HG03432 (cell line): ENCODE results near the gene EHBP1.
A peak's percentile ranks its signal among the peaks of the same experiment; 100 is the strongest.

ENCODE experiments used
- ATAC-seq: cut with Tn5 transposase; IDR thresholded peaks from one replicate; pipeline ENCODE4 v1.9.1; 2021; ENCODE audit warnings: mild to moderate bottlenecking, moderate library complexity; ENCODE audit not compliant: unreplicated experiment

Gene EHBP1

DNA sequence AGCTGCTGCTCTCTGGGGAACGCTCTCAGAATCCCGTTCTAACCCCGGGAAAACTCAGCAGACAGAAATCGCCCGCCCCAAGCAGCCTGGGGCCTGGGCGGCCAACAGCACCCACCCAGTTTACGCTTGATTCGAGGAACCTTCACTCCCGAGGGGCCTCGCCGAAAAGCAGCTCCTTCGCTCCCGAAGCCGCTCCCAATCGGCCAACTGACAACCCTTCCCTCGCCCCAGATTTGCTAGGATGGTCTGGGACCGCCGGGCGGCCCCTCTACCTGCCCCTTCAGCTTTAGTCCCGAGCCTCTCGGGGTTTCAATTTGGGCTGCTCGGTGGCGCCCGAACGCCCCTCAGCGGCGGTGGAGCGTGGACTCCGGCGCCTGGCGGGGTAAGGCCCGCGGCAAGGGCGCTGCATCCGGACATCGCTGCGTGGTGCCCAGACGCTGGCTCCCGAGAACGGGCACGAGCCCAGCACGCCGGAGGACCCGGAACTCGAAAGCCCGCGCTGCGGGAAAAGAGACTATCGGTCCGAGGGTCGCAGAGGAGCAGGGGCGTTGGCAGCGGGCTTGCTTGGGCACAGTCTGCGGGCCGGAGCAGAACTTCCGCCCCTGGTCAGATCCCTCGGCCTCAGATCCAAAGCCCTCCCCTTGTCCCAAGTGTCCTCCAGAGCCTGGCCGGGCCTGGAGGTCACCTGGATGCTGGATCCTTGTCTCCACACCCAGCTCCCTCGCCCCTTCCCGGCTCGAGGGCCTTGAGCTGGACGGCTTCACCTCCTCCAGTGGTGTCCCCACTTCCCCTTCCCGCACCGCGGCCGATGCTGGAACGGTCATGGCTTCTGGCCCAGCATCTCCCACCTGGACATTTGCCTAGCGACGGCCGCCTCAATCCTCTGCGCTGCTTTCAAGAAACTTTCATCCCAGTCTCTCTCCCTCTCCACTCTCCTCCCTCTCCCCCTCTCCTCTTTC lies 342.1 kb downstream of the EHBP1 start:
- ATAC-seq, result no peak

DNA sequence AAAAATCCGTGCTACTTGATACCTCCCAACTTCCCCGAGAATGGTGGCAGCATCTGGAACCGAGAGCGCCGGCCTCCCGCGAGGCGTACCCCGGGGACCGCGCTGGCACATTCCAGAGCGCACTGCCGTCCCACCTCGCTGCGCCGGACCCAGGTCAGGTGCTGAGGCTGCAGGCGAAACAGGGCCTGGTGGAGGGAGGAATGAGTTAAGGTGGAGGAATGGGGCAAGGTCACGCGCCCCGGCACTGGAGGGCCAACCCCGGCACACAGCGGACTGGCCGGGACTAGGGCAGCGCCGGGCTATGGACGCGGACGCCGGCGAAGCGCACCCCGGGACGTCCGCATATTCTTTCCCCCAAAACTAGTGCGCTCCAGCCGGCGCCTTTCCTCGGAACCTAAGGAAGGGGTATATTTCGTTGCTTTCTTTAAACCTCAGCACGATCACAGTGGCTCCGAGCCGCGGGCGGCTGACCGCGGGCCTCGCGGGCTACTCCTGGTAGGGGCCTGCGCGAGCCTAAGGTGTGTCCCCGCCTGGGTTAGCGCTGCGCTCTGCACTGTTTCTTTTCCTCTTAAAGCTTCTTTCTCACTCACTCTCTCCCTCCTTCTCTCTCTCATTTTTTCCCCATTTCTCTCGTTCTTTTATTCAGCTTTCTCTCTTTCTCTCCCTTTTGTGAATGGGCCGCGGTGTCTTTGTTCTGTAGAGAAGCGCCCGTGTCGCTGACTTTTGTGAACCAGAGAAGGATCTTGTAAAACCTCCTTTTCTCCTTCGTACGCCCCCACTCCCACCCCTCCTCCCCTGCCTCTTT lies 343.1 kb downstream of the EHBP1 start:
- no peak for ATAC-seq

DNA sequence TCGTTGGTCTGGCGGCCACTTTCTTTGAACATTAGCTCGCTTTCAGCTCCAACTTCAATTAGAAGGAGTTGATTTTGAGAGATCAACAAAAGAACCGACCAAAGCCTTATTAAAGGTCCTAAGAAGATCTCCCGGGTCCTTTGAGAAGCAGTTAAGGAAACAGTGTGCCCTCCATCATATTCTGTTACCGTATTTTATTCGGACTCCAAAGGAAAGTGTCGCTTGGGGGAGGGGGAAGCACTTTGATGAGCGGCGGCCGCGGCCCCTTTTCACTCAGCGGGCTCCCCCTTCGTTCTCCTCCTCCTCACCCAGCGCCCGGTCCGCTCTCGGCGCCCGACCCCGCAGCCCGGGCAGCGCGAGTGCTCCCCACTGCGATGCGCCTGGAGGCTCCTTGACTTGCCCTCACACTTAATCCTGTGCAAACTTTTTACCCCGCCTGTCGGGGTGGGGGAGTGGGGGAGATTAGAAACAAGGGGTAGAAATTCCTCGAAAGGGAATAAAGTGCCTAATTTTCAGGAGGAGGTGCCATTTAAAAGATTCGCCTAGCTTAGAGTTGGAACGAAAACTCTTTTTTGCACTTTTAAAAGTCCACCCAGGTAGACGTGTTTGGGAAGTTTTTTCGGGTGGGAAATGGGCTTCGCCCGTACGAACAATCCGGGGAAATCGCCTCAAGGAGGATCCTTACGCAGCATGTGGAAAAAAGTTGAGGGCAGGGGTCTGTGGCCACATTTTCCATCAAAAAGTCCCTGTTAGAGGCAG lies 343.9 kb downstream of the EHBP1 start:
- no peak for ATAC-seq

- ATAC-seq, result peak; percentile 30
Measured at GRCh38 chr2:63049970-63050333, 344.4 kb downstream of the EHBP1 start.

GRCh38 chr2:63050334-63051041 lies 345.0 kb downstream of the EHBP1 start, which contains the start of gene OTX1:
OTX1 (plus strand) TSS chr2:63050830; CDS start chr2:63052991, 2,161 bp downstream.
- ATAC-seq, result peak; percentile 87

GRCh38 chr2:63051042-63051794 lies 345.7 kb downstream of the EHBP1 start:
- no peak for ATAC-seq

DNA sequence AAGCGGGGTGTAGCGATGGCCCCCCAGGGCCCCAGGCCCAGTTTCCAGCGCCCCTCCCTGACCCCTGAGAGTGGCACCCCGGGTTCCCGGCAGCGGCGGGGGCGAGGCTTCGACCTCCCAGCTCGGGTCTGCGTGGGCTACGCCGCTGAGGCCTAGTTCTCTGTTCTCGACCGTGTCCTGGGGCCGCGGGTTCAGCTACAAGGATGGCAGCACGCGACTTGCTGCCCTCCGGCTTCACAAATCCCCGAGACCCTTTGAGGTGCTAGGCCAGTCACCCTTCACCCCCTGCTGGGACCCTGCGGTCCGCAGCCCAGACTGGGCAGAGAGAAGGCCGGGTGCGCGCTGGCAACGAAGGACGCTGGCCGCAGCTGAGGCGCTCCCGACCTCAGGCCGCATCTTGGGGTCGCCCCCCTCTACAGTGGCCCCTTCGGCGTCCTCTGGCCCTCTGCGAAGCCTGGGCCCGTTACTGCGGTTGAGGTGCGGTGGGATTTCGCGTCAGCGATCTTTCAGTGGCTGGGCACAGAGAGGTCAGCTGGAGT lies 346.4 kb downstream of the EHBP1 start:
- no peak for ATAC-seq

GRCh38 chr2:63052411-63053080 lies 347.0 kb downstream of the EHBP1 start:
- no peak for ATAC-seq

GRCh38 chr2:63053081-63053888 lies 347.8 kb downstream of the EHBP1 start:
- no peak for ATAC-seq

GRCh38 chr2:63053889-63054602 lies 348.5 kb downstream of the EHBP1 start:
- ATAC-seq, result peak; percentile 14

DNA sequence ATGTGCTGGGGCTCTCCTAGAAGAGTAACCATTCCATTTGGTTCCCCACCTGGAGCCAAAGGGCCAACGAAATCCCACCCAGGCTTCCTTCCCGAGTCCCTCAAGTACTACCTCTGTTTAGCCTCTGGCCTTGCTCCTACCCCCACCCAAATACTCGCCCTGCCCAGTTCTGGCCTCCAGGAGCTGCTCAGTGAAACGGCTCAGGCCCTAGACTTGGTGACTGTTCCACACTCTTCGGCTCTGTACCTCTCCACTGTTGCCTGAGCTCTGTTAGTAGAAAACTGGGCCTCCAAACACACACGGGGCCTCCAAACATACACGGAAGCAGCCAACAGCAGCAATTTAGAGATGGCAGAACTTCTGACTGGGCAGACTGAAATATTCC lies 349.3 kb downstream of the EHBP1 start:
- no peak for ATAC-seq

GRCh38 chr2:63055226-63056106 lies 350.0 kb downstream of the EHBP1 start:
- ATAC-seq, result no peak

DNA sequence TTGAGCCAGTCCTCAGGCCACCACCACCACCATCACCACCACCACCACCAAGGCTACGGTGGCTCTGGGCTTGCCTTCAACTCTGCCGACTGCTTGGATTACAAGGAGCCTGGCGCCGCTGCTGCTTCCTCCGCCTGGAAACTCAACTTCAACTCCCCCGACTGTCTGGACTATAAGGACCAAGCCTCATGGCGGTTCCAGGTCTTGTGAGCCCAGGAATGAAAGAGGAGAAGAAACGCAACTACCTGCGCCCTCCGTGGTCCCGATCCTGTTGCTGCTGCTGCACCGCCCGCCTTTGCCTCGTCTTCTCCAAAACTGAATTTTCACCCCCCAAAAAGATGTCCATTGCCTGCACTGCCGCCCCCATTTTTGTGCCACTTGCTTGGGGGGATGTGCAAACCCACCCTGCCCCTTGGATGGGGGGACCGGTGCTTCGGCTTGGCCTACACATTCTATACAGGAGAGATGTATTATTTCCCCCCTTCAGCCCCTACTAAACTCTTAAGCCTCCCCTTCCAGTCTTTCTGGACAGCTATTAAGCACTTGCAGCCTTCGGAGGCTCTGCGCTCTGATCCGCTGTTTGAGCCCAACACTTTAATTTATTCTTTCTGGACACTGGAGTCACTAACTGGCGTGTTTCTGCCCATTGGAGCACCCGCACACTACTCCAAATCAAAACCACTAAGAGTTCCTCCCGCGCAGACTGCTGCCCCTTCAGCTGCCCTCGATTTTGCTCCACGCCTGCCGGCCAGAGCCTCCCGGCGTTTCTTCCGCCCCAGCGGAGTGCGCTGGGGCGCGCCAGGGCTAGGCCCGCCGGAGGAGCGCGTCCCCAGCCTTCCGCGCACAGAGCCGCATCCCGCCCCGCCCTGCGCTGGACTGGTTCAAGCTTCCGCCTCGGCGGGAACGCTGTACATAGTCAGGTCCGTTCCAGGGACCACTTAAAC lies 350.9 kb downstream of the EHBP1 start:
- ATAC-seq, result no peak

GRCh38 chr2:63057249-63058143 lies 352.0 kb downstream of the EHBP1 start:
- ATAC-seq, result no peak
